A549 (cell line): ENCODE results near the gene LRRC3.

Experiments used
- CBX2 ChIP-seq: fragments of 200-600 bp; sonication (generic); IDR thresholded peaks from 2 replicates; pipeline ENCODE4 v1.6.1; 2016; ENCODE audit warnings: low read depth, mild to moderate bottlenecking, borderline replicate concordance
- CEBPB ChIP-seq, 2 experiments: fragments of >200 bp in 1 of 2; sonication (Bioruptor Twin) in 1 of 2; formaldehyde crosslinking in 1 of 2; IDR thresholded peaks; 2 replicates each; pipeline ENCODE4 v1.6.1; 2012 to 2016
- EP300 ChIP-seq, 2 experiments: fragments of >200 bp; sonication (Bioruptor Twin); formaldehyde crosslinking; IDR thresholded peaks; 2 replicates in 1 of 2; 3 replicates in 1 of 2; pipeline ENCODE4 v1.6.1; 2016 to 2017
- JUN ChIP-seq, 2 experiments: fragments of >200 bp; sonication (Bioruptor Twin); formaldehyde crosslinking; IDR thresholded peaks; 2 replicates in 1 of 2; 3 replicates in 1 of 2; pipeline ENCODE4 v1.6.1; 2016 to 2017
- KDM1A ChIP-seq: fragments of 200-600 bp; sonication (generic); IDR thresholded peaks from 2 replicates; pipeline ENCODE4 v1.6.1; 2016; ENCODE audit warnings: low read depth, mild to moderate bottlenecking
- KDM5A ChIP-seq: fragments of 200-600 bp; sonication (generic); IDR thresholded peaks from 2 replicates; pipeline ENCODE4 v1.6.1; 2016; ENCODE audit warnings: antibody characterized with exemption, mild to moderate bottlenecking
- MAX ChIP-seq: IDR thresholded peaks from 2 replicates; pipeline ENCODE4 v1.6.1; 2012
- NR3C1 ChIP-seq: fragments of >200 bp; sonication (Bioruptor Twin); formaldehyde crosslinking; IDR thresholded peaks from 3 replicates; pipeline ENCODE4 v1.6.1; 2017
- PBX3 ChIP-seq: IDR thresholded peaks from 2 replicates; pipeline ENCODE4 v1.6.1; 2012
- POLR2A ChIP-seq: IDR thresholded peaks from 2 replicates; pipeline ENCODE4 v1.6.1; 2012; ENCODE audit warnings: mild to moderate bottlenecking, low read length
- RAD21 ChIP-seq, 2 experiments: fragments of >200 bp in 1 of 2; sonication (Bioruptor Twin) in 1 of 2; formaldehyde crosslinking in 1 of 2; IDR thresholded peaks in 1 of 2; conservative IDR thresholded peaks in 1 of 2; 2 replicates in 1 of 2; 3 replicates in 1 of 2; pipeline ENCODE4 v1.6.1; 2012 to 2018; ENCODE audit warnings: inconsistent platforms in 1 of 2
- ZFP36 ChIP-seq: fragments of 450-650 bp; IDR thresholded peaks from 2 replicates; pipeline ENCODE4 v1.6.1; 2014; ENCODE audit warnings: borderline replicate concordance; ENCODE audit not compliant: partially characterized antibody
- TF ChIP-seq, protein P1 (sequence below): fragments of >200 bp; sonication (Bioruptor Twin); formaldehyde crosslinking; IDR thresholded peaks from 3 replicates; pipeline ENCODE4 v1.5.1; 2016
- TF ChIP-seq, protein P2 (sequence below): fragments of 450-650 bp; IDR thresholded peaks from 2 replicates; pipeline ENCODE4 v1.6.1; 2014; ENCODE audit warnings: antibody characterized with exemption

DNA sequence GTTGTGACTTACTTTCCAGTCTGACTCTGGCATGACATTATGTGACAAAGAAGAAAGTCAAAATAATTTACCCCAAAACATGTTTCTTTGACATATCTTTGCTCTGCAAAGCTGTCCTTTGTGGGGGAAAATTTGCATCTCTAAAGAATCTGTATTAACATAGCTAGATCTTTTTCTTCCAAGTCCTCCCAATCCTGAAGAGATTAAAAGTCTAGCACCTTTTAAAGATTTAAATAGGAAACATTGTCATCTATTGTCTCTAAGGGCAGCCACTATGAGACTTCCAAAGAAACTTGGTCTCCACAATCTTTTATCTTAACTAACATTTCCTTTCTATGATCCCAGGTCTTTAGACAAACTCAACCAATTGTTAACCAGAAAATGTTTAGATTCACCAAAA lies 16.0 kb downstream of the LRRC3 start:
- TF ChIP-seq POLR2A (no peak), CEBPB (IDR thresholded peaks at IDR 0.05) (no peak), RAD21 (conservative IDR thresholded peaks at IDR 0.05 in 1 of 2, IDR thresholded peaks at IDR 0.05 in 1 of 2) (no peak), EP300 (IDR thresholded peaks at IDR 0.05) (no peak), ZFP36 (no peak), MAX (no peak), CBX2 (no peak), KDM1A (no peak), KDM5A (no peak), PBX3 (no peak), NR3C1 (no peak), JUN (IDR thresholded peaks at IDR 0.05) (no peak)
- TF ChIP-seq, protein P1, sequence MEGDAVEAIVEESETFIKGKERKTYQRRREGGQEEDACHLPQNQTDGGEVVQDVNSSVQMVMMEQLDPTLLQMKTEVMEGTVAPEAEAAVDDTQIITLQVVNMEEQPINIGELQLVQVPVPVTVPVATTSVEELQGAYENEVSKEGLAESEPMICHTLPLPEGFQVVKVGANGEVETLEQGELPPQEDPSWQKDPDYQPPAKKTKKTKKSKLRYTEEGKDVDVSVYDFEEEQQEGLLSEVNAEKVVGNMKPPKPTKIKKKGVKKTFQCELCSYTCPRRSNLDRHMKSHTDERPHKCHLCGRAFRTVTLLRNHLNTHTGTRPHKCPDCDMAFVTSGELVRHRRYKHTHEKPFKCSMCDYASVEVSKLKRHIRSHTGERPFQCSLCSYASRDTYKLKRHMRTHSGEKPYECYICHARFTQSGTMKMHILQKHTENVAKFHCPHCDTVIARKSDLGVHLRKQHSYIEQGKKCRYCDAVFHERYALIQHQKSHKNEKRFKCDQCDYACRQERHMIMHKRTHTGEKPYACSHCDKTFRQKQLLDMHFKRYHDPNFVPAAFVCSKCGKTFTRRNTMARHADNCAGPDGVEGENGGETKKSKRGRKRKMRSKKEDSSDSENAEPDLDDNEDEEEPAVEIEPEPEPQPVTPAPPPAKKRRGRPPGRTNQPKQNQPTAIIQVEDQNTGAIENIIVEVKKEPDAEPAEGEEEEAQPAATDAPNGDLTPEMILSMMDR: no peak
- TF ChIP-seq, protein P2, sequence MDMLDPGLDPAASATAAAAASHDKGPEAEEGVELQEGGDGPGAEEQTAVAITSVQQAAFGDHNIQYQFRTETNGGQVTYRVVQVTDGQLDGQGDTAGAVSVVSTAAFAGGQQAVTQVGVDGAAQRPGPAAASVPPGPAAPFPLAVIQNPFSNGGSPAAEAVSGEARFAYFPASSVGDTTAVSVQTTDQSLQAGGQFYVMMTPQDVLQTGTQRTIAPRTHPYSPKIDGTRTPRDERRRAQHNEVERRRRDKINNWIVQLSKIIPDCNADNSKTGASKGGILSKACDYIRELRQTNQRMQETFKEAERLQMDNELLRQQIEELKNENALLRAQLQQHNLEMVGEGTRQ: no peak
